Mucosa of stomach (tissue), 1 donor: ENCODE results near the gene CPNE6.
A peak's percentile ranks its signal among the peaks of the same experiment; 100 is the strongest.

Experiments
- H3K27me3 ChIP-seq: one replicate; pipeline ENCODE4 v1.7.0; 2013; ENCODE audit warnings: mild to moderate bottlenecking, low read length; ENCODE audit not compliant: control insufficient read depth, insufficient read depth
- H3K36me3 ChIP-seq: one replicate; pipeline ENCODE4 v1.7.0; 2013; ENCODE audit warnings: low read length; ENCODE audit not compliant: control insufficient read depth, insufficient read depth
- H3K4me1 ChIP-seq: one replicate; pipeline ENCODE4 v1.7.0; 2013; ENCODE audit warnings: mild to moderate bottlenecking, low read length; ENCODE audit not compliant: control insufficient read depth, insufficient read depth
- H3K4me3 ChIP-seq: one replicate; pipeline ENCODE4 v1.7.0; 2013; ENCODE audit warnings: low read length
- H3K9ac ChIP-seq: one replicate; pipeline ENCODE4 v1.7.0; 2013; ENCODE audit warnings: mild to moderate bottlenecking, low read length, moderate library complexity
- H3K9me3 ChIP-seq: one replicate; pipeline ENCODE4 v1.7.0; 2013; ENCODE audit warnings: mild to moderate bottlenecking, low read length, moderate library complexity; ENCODE audit not compliant: control insufficient read depth
- donor health status: Pancreatic carcinoma.

CPNE6 gene

GRCh38 chr14:24085215-24085614, 13.9 kb downstream of the CPNE6 start:
- Histone ChIP-seq H3K9ac (no peak overlapping the region), H3K27me3 (no peaks in the 10 kb centered on the region), H3K4me3 (no peak overlapping the region), H3K9me3 (no peaks in the 10 kb centered on the region), H3K4me1 (peaks cover 7% of the 10 kb centered on the region), H3K36me3 (no peaks in the 10 kb centered on the region)

GRCh38 chr14:24086193-24086955, 15.0 kb downstream of the CPNE6 start:
- Histone ChIP-seq H3K4me3 (no peak overlapping the region), H3K36me3 (no peaks in the 10 kb centered on the region), H3K9ac (no peak overlapping the region), H3K27me3 (no peaks in the 10 kb centered on the region), H3K9me3 (no peaks in the 10 kb centered on the region), H3K4me1 (peaks cover 2% of the 10 kb centered on the region)

- Histone ChIP-seq H3K9me3 (no peaks in the 10 kb centered on the region), H3K27me3 (no peaks in the 10 kb centered on the region), H3K36me3 (no peaks in the 10 kb centered on the region), H3K4me3 (no peak overlapping the region), H3K4me1 (peaks cover 5% of the 10 kb centered on the region), H3K9ac (no peak overlapping the region)
Measured at GRCh38 chr14:24087004-24087403, 15.6 kb downstream of the CPNE6 start.

GRCh38 chr14:24088095-24088494, 16.7 kb downstream of the CPNE6 start:
- H3K4me1 ChIP-seq = peaks cover 10% of the 10 kb centered on the region
- H3K27me3 ChIP-seq = no peaks in the 10 kb centered on the region
- no peak overlapping the region for H3K4me3 ChIP-seq
- H3K36me3 ChIP-seq = no peaks in the 10 kb centered on the region
- no peak overlapping the region for H3K9ac ChIP-seq
- H3K9me3 ChIP-seq = no peaks in the 10 kb centered on the region

- Histone ChIP-seq H3K27me3 (no peaks in the 10 kb centered on the region), H3K9me3 (no peaks in the 10 kb centered on the region), H3K9ac (no peak overlapping the region), H3K4me1 (peaks cover 18% of the 10 kb centered on the region), H3K36me3 (no peaks in the 10 kb centered on the region), H3K4me3 (no peak overlapping the region)
Measured at GRCh38 chr14:24089890-24090289, 18.5 kb downstream of the CPNE6 start.

- no peak overlapping the region for H3K4me3 ChIP-seq
- no peak overlapping the region for H3K9ac ChIP-seq
- no peaks in the 10 kb centered on the region for H3K9me3 ChIP-seq
- no peaks in the 10 kb centered on the region for H3K27me3 ChIP-seq
- no peaks in the 10 kb centered on the region for H3K36me3 ChIP-seq
- H3K4me1 ChIP-seq = peaks cover 28% of the 10 kb centered on the region
Measured at GRCh38 chr14:24092110-24092504, 20.7 kb downstream of the CPNE6 start.

GRCh38 chr14:24092505-24093206, 21.3 kb downstream of the CPNE6 start:
- Histone ChIP-seq H3K4me3 (no peak overlapping the region), H3K4me1 (peaks cover 28% of the 10 kb centered on the region), H3K36me3 (no peaks in the 10 kb centered on the region), H3K9ac (no peak overlapping the region), H3K27me3 (no peaks in the 10 kb centered on the region), H3K9me3 (no peaks in the 10 kb centered on the region)

- Histone ChIP-seq H3K27me3 (no peaks in the 10 kb centered on the region), H3K4me3 (no peak overlapping the region), H3K9ac (peak overlapping the region; percentile 92), H3K9me3 (no peaks in the 10 kb centered on the region), H3K36me3 (peaks cover 3% of the 10 kb centered on the region), H3K4me1 (peaks cover 28% of the 10 kb centered on the region)
Measured at GRCh38 chr14:24093207-24093900, 22.0 kb downstream of the CPNE6 start.

GRCh38 chr14:24093901-24094840, 22.8 kb downstream of the CPNE6 start, which contains the start of gene PCK2:
PCK2 (plus strand) TSS chr14:24094311; CDS start chr14:24094406, 95 bp downstream.
- Histone ChIP-seq H3K4me3 (peak within 1 kb of the TSS; percentile 51), H3K4me1 (peaks cover 33% of the 10 kb centered on the region), H3K9me3 (no peaks in the 10 kb centered on the region), H3K9ac (peak within 1 kb of the TSS; percentile 92), H3K27me3 (no peaks in the 10 kb centered on the region), H3K36me3 (peaks cover 9% of the 10 kb centered on the region)

GRCh38 chr14:24094841-24095270, 23.5 kb downstream of the CPNE6 start:
- Histone ChIP-seq H3K9ac (peak overlapping the region; percentile 92), H3K36me3 (peaks cover 9% of the 10 kb centered on the region), H3K4me3 (peak overlapping the region; percentile 51), H3K4me1 (peaks cover 33% of the 10 kb centered on the region), H3K9me3 (no peaks in the 10 kb centered on the region), H3K27me3 (no peaks in the 10 kb centered on the region)

- Histone ChIP-seq H3K36me3 (peaks cover 9% of the 10 kb centered on the region), H3K9me3 (no peaks in the 10 kb centered on the region), H3K4me3 (peak overlapping the region; percentile 51), H3K27me3 (no peaks in the 10 kb centered on the region), H3K9ac (peak overlapping the region; percentile 92), H3K4me1 (peaks cover 33% of the 10 kb centered on the region)
Measured at GRCh38 chr14:24095271-24096068, 24.1 kb downstream of the CPNE6 start.
